ENCODE results near the gene BCAP31. TPM values are rescaled to one million over a fixed set of nuclear protein-coding genes. Genes with fewer than 3 reads are reported as not detected.

The BCAP31 gene
- total and polyA plus RNA-seq, 2 donors (not counting 1 experiment from before 2014, with no cell fraction given): 59.5 to 117 TPM

DNA sequence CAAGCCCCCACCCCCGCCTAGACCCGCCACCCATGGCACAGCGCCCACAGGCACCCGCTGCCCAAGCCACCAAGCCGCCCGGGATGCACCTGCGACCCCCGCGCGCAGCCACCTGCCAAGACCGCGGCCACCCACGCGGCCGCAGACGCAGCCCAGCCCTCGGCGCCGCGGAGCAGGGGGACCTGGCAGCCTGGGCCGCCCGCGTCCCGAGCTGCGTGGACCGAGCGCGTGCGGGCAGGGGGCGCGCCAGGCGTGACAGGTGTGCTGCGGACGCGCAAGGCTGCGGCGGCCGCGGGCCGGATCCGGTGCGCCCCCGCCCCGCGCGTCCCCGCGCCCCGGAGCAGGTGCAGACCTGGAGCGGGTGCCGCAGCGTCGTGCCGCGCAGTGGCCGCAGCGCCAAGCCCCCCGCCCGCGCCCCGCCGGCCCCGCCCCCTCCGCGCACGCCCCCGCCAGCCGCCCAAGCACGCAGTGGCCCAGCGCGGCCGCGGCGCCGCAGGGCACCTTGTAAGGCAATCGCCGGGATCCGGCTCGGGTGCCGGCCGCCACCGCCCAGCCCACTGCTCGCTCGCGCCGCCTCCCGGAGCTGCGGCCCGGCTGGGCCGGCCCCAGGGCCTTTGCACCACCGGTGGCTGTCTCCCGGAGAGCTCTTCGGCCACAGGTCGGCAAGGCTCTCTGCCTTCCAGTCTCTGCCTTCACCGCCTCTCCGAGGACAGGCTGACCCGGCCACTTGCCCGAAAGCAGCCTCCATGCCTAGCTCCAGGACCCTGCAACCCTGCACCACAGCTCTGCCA is 50.6 kb downstream of the BCAP31 start, which contains the start of gene PNCK:
Gene PNCK (minus strand): TSS at position 386 of the 791 bp plus-strand sequence. CDS start 737 bp downstream, outside the sequence.
- H3K4me3 Mint-ChIP-seq: peak within 1 kb of the TSS; percentile 40
- no peak within 1 kb of the TSS for H3K27ac Mint-ChIP-seq
- Histone ChIP-seq H3K27me3 (replicated peaks in 1 of 4; ENCODE audit: control extremely low read depth in 1 of 4, control insufficient read depth in 3 of 4, insufficient read depth in 4 of 4, low read length in 3 of 4) (peaks cover 0 to 20% (median 0%) of the 10 kb centered on the region in 4 experiments), H3K4me3 (ENCODE audit: control extremely low read depth in 1 of 5, extremely low read depth in 1 of 5, insufficient read depth in 1 of 5, low read depth in 2 of 5, low read length in 4 of 5) (no peak within 1 kb of the TSS), H3K4me1 (ENCODE audit: control insufficient read depth in 2 of 2, insufficient read depth in 2 of 2, low read length in 2 of 2) (no peaks in the 10 kb centered on the region), H3K27ac (ENCODE audit: low read length in 2 of 2) (no peak within 1 kb of the TSS), H3K4me2 (replicated peaks; ENCODE audit: low read depth, low read length, poor library complexity, severe bottlenecking) (peak within 1 kb of the TSS; percentile 40), H3K36me3 (replicated peaks in 1 of 2; ENCODE audit: control extremely low read depth in 1 of 2, control insufficient read depth in 1 of 2, extremely low read depth in 1 of 2, insufficient read depth in 2 of 2, low read length in 1 of 2) (no peaks in the 10 kb centered on the region), H3K79me2 (ENCODE audit: control insufficient read depth, insufficient read depth, low read length) (no peaks in the 10 kb centered on the region), H4K20me1 (ENCODE audit: control insufficient read depth, insufficient read depth, low read length, poor library complexity, severe bottlenecking) (no peaks in the 10 kb centered on the region), H2AFZ (ENCODE audit: insufficient read depth, low read depth, low read length, poor library complexity, severe bottlenecking) (no peak within 1 kb of the TSS), H3K9ac (ENCODE audit: low read length) (no peak within 1 kb of the TSS), H3K9me3 (ENCODE audit: control extremely low read depth in 1 of 3, control insufficient read depth in 2 of 3, insufficient read depth in 1 of 3, low read length in 2 of 3) (no peaks in the 10 kb centered on the region)
- peaks cover 19% of the 10 kb centered on the region for H3K27me3 Mint-ChIP-seq
- POLR2A ChIA-PET: no interaction called here
- TF ChIP-seq, protein P1, sequence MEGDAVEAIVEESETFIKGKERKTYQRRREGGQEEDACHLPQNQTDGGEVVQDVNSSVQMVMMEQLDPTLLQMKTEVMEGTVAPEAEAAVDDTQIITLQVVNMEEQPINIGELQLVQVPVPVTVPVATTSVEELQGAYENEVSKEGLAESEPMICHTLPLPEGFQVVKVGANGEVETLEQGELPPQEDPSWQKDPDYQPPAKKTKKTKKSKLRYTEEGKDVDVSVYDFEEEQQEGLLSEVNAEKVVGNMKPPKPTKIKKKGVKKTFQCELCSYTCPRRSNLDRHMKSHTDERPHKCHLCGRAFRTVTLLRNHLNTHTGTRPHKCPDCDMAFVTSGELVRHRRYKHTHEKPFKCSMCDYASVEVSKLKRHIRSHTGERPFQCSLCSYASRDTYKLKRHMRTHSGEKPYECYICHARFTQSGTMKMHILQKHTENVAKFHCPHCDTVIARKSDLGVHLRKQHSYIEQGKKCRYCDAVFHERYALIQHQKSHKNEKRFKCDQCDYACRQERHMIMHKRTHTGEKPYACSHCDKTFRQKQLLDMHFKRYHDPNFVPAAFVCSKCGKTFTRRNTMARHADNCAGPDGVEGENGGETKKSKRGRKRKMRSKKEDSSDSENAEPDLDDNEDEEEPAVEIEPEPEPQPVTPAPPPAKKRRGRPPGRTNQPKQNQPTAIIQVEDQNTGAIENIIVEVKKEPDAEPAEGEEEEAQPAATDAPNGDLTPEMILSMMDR (IDR thresholded peaks at IDR 0.05): no peak
- no peak for TF ChIP-seq EZH2 (IDR thresholded peaks at IDR 0.05; ENCODE audit: borderline replicate concordance, insufficient read depth, low read depth, low read length, poor library complexity, severe bottlenecking)
- DNase-seq (no peak), ATAC-seq (ENCODE audit: low read depth) (no peak)
- CTCF ChIA-PET: no interaction called here
- H3K9me3 Mint-ChIP-seq (ENCODE audit: insufficient read depth): no peaks in the 10 kb centered on the region
- H3K4me1 Mint-ChIP-seq: peaks cover 5% of the 10 kb centered on the region
- intact Hi-C loops (cut with micrococcal nuclease): no loop called here
- WGBS (ENCODE audit: insufficient coverage): 10% methylated on average over 86 of the region's 98 CpGs
